Choroid plexus epithelial cell (primary cell): Measurements from ENCODE around the gene TBCD.

Experiments
- DNase-seq: peaks from one replicate; pipeline ENCODE4 v3.0.0-alpha.2; 2010; ENCODE audit warnings: low read depth
- H3K4me3 ChIP-seq: 2 replicates; pipeline ENCODE4 v1.5.1; 2011; ENCODE audit warnings: low read depth, mild to moderate bottlenecking, control low read depth, low read length, moderate library complexity
- CTCF ChIP-seq: conservative IDR thresholded peaks from 2 replicates; pipeline ENCODE4 v1.5.1; 2011; ENCODE audit warnings: low read depth, mild to moderate bottlenecking, control low read depth, inconsistent platforms, low read length, moderate library complexity

Gene TBCD

GRCh38 chr17:82813299-82814051 lies 61.6 kb downstream of the TBCD start:
- TF ChIP-seq CTCF: no peak
- no peak overlapping the region for H3K4me3 ChIP-seq
- DNase-seq: no peak

GRCh38 chr17:82814834-82815233 lies 63.0 kb downstream of the TBCD start:
- no peak overlapping the region for H3K4me3 ChIP-seq
- no peak for DNase-seq
- TF ChIP-seq CTCF: no peak

GRCh38 chr17:82815354-82815753 lies 63.5 kb downstream of the TBCD start:
- H3K4me3 ChIP-seq: no peak overlapping the region
- DNase-seq: no peak
- no peak for TF ChIP-seq CTCF

- no peak for TF ChIP-seq CTCF
- no peak overlapping the region for H3K4me3 ChIP-seq
- DNase-seq: no peak
Measured at GRCh38 chr17:82815790-82816305, 64.0 kb downstream of the TBCD start.

- H3K4me3 ChIP-seq: no peak overlapping the region
- no peak for TF ChIP-seq CTCF
- DNase-seq: no peak
Measured at GRCh38 chr17:82816358-82816757, 64.5 kb downstream of the TBCD start.

GRCh38 chr17:82817947-82818346 lies 66.1 kb downstream of the TBCD start:
- H3K4me3 ChIP-seq: no peak overlapping the region
- no peak for DNase-seq
- no peak for TF ChIP-seq CTCF
